Measurements from ENCODE around the gene LRRC23. TPM values are rescaled to one million over a fixed set of nuclear protein-coding genes. Genes with fewer than 3 reads are reported as not detected.

LRRC23 gene
- total and polyA plus RNA-seq, 2 of the 13 experiments (the other 11 are each of a cell fraction or from before 2014, with no cell fraction given) = 6.0 to 7.8 TPM

DNA sequence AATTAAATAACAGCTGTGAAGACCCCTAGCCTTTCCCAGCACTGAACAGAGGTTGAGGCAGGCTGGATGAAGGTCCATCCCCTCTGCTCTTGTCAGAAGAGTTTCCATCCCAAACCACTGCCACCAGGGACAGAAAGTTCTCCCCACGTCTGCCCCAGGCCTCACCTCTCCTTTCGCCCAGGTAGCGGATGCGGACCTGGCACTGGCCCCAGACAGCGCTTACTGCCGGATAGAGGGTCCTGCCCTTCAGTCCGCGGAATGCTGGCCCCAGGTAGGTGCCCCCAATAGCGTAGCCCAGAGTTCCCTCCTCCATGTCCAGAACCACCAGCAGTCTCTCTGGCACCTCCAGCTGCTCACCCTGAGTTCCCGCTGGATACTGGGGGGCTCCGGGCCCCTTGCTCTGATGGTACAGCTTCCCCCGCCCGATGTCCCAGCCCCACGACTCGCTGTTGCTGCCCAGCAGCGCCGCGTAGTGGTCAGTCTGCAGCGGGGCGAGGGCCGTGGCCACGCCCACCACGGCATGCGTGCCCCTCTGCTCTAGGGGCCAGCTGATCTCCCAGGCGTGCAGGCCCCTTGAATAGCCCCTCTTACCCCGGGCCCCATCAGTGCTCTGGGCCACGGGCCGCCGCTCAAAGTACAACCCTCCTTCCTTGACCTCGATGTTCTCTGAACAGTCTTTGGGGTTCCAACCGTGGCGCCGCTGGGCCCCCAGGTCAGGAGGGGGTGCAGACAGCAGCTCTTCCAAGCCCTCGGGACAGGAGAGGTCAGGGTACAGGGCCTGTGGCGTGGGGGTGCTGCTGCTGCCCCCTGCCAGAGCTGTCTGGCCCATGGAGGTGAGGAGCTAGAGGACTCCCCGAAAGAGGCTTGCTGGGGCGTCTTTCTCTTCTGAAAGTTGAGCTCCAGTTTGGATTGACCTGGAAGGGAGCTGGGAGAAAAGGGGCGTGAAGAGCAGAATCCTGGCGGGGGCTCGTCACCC is 32.3 kb upstream of the LRRC23 start (continued):
- TF ChIP-seq ZNF773 (CRISPR knock-in tag; IDR thresholded peaks at IDR 0.05; ENCODE audit: borderline replicate concordance) (peak; percentile 48; the same call in 1 of the 2 replicates), FOXP4 (CRISPR knock-in tag; IDR thresholded peaks at IDR 0.05) (no peak; the same call in 1 of the 2 replicates), TOPORS (CRISPR knock-in tag; IDR thresholded peaks at IDR 0.05) (no peak; the same call in 1 of the 2 replicates), TRIM22 (IDR thresholded peaks at IDR 0.05) (no peak), MTA1 (CRISPR knock-in tag; IDR thresholded peaks at IDR 0.05; ENCODE audit: borderline replicate concordance) (peak; percentile 47; the same call in 1 of the 2 replicates), ZNF546 (CRISPR knock-in tag; conservative IDR thresholded peaks at IDR 0.05) (no peak), MAZ (IDR thresholded peaks at IDR 0.05; ENCODE audit: borderline replicate concordance, low read depth, low read length) (peak; percentile 76; the same call in 1 of the 2 replicates), MAZ (CRISPR knock-in tag; IDR thresholded peaks at IDR 0.05; ENCODE audit: low read depth) (peak; percentile 62), HCFC1 (IDR thresholded peaks at IDR 0.05; ENCODE audit: low read depth, low read length) (no peak), ZNF207 (IDR thresholded peaks at IDR 0.05; ENCODE audit: borderline replicate concordance) (no peak), ZSCAN29 (CRISPR knock-in tag; conservative IDR thresholded peaks at IDR 0.05) (peak; percentile 67; the same call in 1 of the 2 replicates), ZNF317 (CRISPR knock-in tag; IDR thresholded peaks at IDR 0.05) (no peak), GATAD1 (CRISPR knock-in tag; IDR thresholded peaks at IDR 0.05) (peak; percentile 78; the same call in 1 of the 2 replicates), TEAD2 (CRISPR knock-in tag; IDR thresholded peaks at IDR 0.05) (no peak), GRHL1 (CRISPR knock-in tag; conservative IDR thresholded peaks at IDR 0.05) (no peak), EED (CRISPR knock-in tag; IDR thresholded peaks at IDR 0.05) (0 out of 2 replicates have a peak, but pooled peaks have one; percentile 34)
- TF ChIP-seq, protein P1, sequence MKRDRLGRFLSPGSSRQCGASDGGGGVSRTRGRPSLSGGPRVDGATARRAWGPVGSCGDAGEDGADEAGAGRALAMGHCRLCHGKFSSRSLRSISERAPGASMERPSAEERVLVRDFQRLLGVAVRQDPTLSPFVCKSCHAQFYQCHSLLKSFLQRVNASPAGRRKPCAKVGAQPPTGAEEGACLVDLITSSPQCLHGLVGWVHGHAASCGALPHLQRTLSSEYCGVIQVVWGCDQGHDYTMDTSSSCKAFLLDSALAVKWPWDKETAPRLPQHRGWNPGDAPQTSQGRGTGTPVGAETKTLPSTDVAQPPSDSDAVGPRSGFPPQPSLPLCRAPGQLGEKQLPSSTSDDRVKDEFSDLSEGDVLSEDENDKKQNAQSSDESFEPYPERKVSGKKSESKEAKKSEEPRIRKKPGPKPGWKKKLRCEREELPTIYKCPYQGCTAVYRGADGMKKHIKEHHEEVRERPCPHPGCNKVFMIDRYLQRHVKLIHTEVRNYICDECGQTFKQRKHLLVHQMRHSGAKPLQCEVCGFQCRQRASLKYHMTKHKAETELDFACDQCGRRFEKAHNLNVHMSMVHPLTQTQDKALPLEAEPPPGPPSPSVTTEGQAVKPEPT (CRISPR knock-in tag; IDR thresholded peaks at IDR 0.05; ENCODE audit: low read depth) = no peak
- TF ChIP-seq, protein P2, sequence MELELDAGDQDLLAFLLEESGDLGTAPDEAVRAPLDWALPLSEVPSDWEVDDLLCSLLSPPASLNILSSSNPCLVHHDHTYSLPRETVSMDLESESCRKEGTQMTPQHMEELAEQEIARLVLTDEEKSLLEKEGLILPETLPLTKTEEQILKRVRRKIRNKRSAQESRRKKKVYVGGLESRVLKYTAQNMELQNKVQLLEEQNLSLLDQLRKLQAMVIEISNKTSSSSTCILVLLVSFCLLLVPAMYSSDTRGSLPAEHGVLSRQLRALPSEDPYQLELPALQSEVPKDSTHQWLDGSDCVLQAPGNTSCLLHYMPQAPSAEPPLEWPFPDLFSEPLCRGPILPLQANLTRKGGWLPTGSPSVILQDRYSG (CRISPR knock-in tag; IDR thresholded peaks at IDR 0.05) = no peak
- TF ChIP-seq, protein P3, sequence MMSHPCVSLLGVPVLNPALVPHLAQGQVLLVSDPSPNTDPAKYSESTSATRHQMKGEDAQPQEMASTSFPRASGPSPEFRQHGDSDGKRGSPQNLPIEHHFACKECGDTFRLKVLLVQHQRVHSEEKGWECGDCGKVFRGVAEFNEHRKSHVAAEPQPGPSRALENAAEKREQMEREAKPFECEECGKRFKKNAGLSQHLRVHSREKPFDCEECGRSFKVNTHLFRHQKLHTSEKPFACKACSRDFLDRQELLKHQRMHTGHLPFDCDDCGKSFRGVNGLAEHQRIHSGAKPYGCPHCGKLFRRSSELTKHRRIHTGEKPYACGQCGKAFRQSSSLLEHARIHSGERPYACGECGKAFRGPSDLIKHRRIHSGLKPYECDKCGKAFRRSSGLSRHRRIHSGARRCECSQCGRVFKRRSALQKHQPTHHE (CRISPR knock-in tag; IDR thresholded peaks at IDR 0.05; ENCODE audit: borderline replicate concordance) = no peak
